ENCODE results near the gene ZNG1C.
"Not testable (repeated sequence)": the region's sequence is repeated elsewhere in the genome, so short reads cannot be mapped to it uniquely, and the experiment has no call there.

GRCh38 chr9:68303771-68304170 is 62.0 kb downstream of the ZNG1C start:
- not testable (repeated sequence) for TF ChIP-seq POLR2A (IDR thresholded peaks at IDR 0.05; ENCODE audit: low read length); GATA1 (IDR thresholded peaks at IDR 0.05; ENCODE audit: low read depth, low read length)
